CD14-positive monocyte (primary cell): ENCODE results near the gene TTC4. TPM values are rescaled to one million over a fixed set of nuclear protein-coding genes. Genes with fewer than 3 reads are reported as not detected.

ENCODE experiments used
- DNase-seq, 3 donors: peaks; one replicate each; pipeline ENCODE4 v3.0.0-alpha.2; 2011 to 2022
- H2AFZ ChIP-seq: 2 replicates; pipeline ENCODE4 v1.6.0; 2012; ENCODE audit warnings: mild to moderate bottlenecking, low read depth, low read length, inconsistent platforms; ENCODE audit not compliant: insufficient read depth, poor library complexity, severe bottlenecking
- H3K27ac ChIP-seq, 2 donors: 1 replicate in 1 of 2; 2 replicates in 1 of 2; pipeline ENCODE4 v1.5.1; 2012 to 2013; ENCODE audit warnings: low read length in 2 of 2, control low read depth in 1 of 2, inconsistent platforms in 1 of 2, low read depth in 1 of 2, mild to moderate bottlenecking in 1 of 2
- H3K27me3 ChIP-seq, 2 donors: one replicate each; pipeline versions ENCODE4 v1.6.0 to v1.6.1; 2011 to 2013; ENCODE audit warnings: low read length in 2 of 2; ENCODE audit not compliant: control insufficient read depth in 2 of 2, insufficient read depth in 2 of 2
- H3K36me3 ChIP-seq, 2 donors: replicated peaks in 1 of 2; 1 replicate in 1 of 2; 2 replicates in 1 of 2; pipeline versions ENCODE4 v1.5.1 to v1.6.1; 2012 to 2013; ENCODE audit warnings: low read length in 2 of 2, control low read depth in 1 of 2, inconsistent platforms in 1 of 2, mild to moderate bottlenecking in 1 of 2; ENCODE audit not compliant: insufficient read depth in 2 of 2, control insufficient read depth in 1 of 2
- H3K4me1 ChIP-seq, 2 donors: 1 replicate in 1 of 2; 2 replicates in 1 of 2; pipeline versions ENCODE4 v1.5.1 to v1.6.1; 2012 to 2013; ENCODE audit warnings: low read length in 2 of 2, control low read depth in 1 of 2, inconsistent platforms in 1 of 2, mild to moderate bottlenecking in 1 of 2, moderate library complexity in 1 of 2; ENCODE audit not compliant: insufficient read depth in 2 of 2, control insufficient read depth in 1 of 2
- H3K4me2 ChIP-seq: replicated peaks from 2 replicates; pipeline ENCODE3; 2012; ENCODE audit warnings: low read length, moderate library complexity, mild to moderate bottlenecking; ENCODE audit not compliant: poor library complexity, severe bottlenecking; ENCODE audit errors: extremely low read depth
- H3K4me3 ChIP-seq, 3 experiments: fragments of 200-600 bp in 1 of 3; sonication (generic) in 1 of 3; replicated peaks in 1 of 3; 1 replicate in 2 of 3; 2 replicates in 1 of 3; pipeline ENCODE4 v1.5.1; 2011 to 2013; ENCODE audit warnings: low read length in 3 of 3, mild to moderate bottlenecking in 3 of 3, control low read depth in 2 of 3, low read depth in 2 of 3, inconsistent platforms in 1 of 3, moderate library complexity in 1 of 3
- H3K79me2 ChIP-seq: 2 replicates; pipeline ENCODE4 v1.6.0; 2012; ENCODE audit warnings: mild to moderate bottlenecking, control low read depth, inconsistent platforms, low read length, moderate library complexity; ENCODE audit not compliant: insufficient read depth
- H3K9ac ChIP-seq: 2 replicates; pipeline ENCODE4 v1.6.0; 2017; ENCODE audit warnings: low read length, mild to moderate bottlenecking; ENCODE audit not compliant: insufficient read depth, poor library complexity, severe bottlenecking
- H3K9me3 ChIP-seq, 2 donors: replicated peaks in 1 of 2; 1 replicate in 1 of 2; 2 replicates in 1 of 2; pipeline versions ENCODE4 v1.5.1 to v1.6.1; 2012 to 2013; ENCODE audit warnings: low read length in 2 of 2, control low read depth in 1 of 2; ENCODE audit not compliant: control insufficient read depth in 1 of 2, insufficient read depth in 1 of 2
- H4K20me1 ChIP-seq: 2 replicates; pipeline ENCODE4 v1.6.0; 2012; ENCODE audit warnings: mild to moderate bottlenecking, low read length, control low read depth, moderate library complexity; ENCODE audit not compliant: insufficient read depth
- H3K27ac Mint-ChIP-seq, 7 donors: one replicate each; pipeline ENCODE4 v1.8.0; 2020; ENCODE audit warnings: mild to moderate bottlenecking in 7 of 7, mixed read lengths in 7 of 7, moderate library complexity in 6 of 7, inconsistent platforms in 2 of 7
- H3K27me3 Mint-ChIP-seq, 3 donors: one replicate each; pipeline ENCODE4 v1.8.0; 2021 to 2022; ENCODE audit warnings: low read depth in 3 of 3, mild to moderate bottlenecking in 3 of 3, mixed read lengths in 3 of 3, moderate library complexity in 3 of 3, inconsistent platforms in 1 of 3
- H3K36me3 Mint-ChIP-seq, 2 donors: one replicate each; pipeline ENCODE4 v1.8.0; 2020; ENCODE audit warnings: mixed read lengths in 2 of 2, inconsistent platforms in 1 of 2, mild to moderate bottlenecking in 1 of 2
- H3K4me1 Mint-ChIP-seq: one replicate; pipeline ENCODE4 v1.8.0; 2020; ENCODE audit warnings: mild to moderate bottlenecking, mixed read lengths
- H3K4me3 Mint-ChIP-seq, 2 donors: one replicate each; pipeline ENCODE4 v1.8.0; 2020; ENCODE audit warnings: mild to moderate bottlenecking in 2 of 2, mixed read lengths in 2 of 2, moderate library complexity in 1 of 2
- H3K9me3 Mint-ChIP-seq, 7 donors: one replicate each; pipeline ENCODE4 v1.8.0; 2020 to 2022; ENCODE audit warnings: mixed read lengths in 7 of 7, mild to moderate bottlenecking in 6 of 7, moderate library complexity in 6 of 7, inconsistent platforms in 2 of 7
- WGBS: methylation state at CpG from one replicate; pipeline ENCODE4 v1.1.5; 2013; ENCODE audit warnings: missing lambda C conversion rate; ENCODE audit not compliant: insufficient coverage; 5-methylcytosine and 5-hydroxymethylcytosine counted together
- intact Hi-C, 2 donors: fragments of 100-400 bp; cut with micrococcal nuclease; formaldehyde crosslinking; loops; one replicate each; pipeline versions ENCODE4 v1.15.0 to v1.15.1; 2023
- polyA plus RNA-seq, 3 donors: library from polyadenylated mRNA; depleted of rRNA in 1 of 3; unstranded in 2 of 3; stranded (reverse) in 1 of 3; fragments of 300-500 nt in 2 of 3; fragments of >200 nt in 1 of 3; fragmentation: Illumina TruSeq in 2 of 3; gene quantifications; 1 replicate in 2 of 3; 2 replicates in 1 of 3; pipeline ENCODE4 v1.2.3, GENCODE V29; 2012 to 2021
- TF ChIP-seq, protein P1 (sequence below): fragments of 200-600 bp; IDR thresholded peaks from one replicate; pipeline ENCODE4 v1.8.0; 2022; ENCODE audit warnings: antibody characterized with exemption, mild to moderate bottlenecking

Gene TTC4
- polyA plus RNA-seq, 3 donors = 9.2 to 13.3 (median 12.4) TPM

DNA sequence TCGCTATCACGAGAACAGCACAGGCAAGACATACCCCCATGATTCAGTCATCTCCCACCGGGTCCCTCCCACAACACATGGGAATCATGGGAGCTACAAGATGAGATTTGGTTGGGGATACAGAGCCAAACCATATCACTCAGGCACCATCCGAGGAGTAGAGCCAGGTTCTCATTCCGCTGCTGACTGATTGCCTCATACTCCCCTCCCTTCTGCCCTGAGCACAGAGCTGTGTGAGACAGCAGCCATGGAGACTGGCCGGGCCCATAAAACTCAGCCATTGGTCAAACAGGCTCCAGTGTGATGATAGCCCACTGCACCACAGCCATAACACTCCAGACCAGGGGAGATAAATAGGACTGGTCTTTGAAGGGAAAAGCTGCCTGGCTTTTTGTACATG is 22.6 kb downstream of the TTC4 start:
- H3K79me2 ChIP-seq = no peaks in the 10 kb centered on the region
- 100% methylated on average over 2 of the region's 6 CpGs for WGBS
- H3K4me3 ChIP-seq = no peak overlapping the region
- no peaks in the 10 kb centered on the region for H3K9me3 Mint-ChIP-seq
- no peaks in the 10 kb centered on the region for H4K20me1 ChIP-seq
- H2AFZ ChIP-seq = no peak overlapping the region
- no peak overlapping the region for H3K4me2 ChIP-seq
- H3K36me3 Mint-ChIP-seq = peaks cover 73 to 99% of the 10 kb centered on the region in 2 donors
- intact Hi-C loops = no loop called here
- no peaks in the 10 kb centered on the region for H3K9me3 ChIP-seq
- peak overlapping the region in 2 of 7 donors; percentile 38 to 59 for H3K27ac Mint-ChIP-seq
- H3K27me3 Mint-ChIP-seq = no peaks in the 10 kb centered on the region
- TF ChIP-seq, protein P1, sequence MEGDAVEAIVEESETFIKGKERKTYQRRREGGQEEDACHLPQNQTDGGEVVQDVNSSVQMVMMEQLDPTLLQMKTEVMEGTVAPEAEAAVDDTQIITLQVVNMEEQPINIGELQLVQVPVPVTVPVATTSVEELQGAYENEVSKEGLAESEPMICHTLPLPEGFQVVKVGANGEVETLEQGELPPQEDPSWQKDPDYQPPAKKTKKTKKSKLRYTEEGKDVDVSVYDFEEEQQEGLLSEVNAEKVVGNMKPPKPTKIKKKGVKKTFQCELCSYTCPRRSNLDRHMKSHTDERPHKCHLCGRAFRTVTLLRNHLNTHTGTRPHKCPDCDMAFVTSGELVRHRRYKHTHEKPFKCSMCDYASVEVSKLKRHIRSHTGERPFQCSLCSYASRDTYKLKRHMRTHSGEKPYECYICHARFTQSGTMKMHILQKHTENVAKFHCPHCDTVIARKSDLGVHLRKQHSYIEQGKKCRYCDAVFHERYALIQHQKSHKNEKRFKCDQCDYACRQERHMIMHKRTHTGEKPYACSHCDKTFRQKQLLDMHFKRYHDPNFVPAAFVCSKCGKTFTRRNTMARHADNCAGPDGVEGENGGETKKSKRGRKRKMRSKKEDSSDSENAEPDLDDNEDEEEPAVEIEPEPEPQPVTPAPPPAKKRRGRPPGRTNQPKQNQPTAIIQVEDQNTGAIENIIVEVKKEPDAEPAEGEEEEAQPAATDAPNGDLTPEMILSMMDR = no peak
- DNase-seq = no peak
- no peak overlapping the region for H3K27ac ChIP-seq
- H3K4me1 Mint-ChIP-seq = no peaks in the 10 kb centered on the region
- H3K4me1 ChIP-seq = no peaks in the 10 kb centered on the region
- H3K27me3 ChIP-seq = no peaks in the 10 kb centered on the region
- H3K36me3 ChIP-seq = peaks cover 88 to 98% of the 10 kb centered on the region in 2 donors
- no peak overlapping the region for H3K4me3 Mint-ChIP-seq
- H3K9ac ChIP-seq = no peak overlapping the region

DNA sequence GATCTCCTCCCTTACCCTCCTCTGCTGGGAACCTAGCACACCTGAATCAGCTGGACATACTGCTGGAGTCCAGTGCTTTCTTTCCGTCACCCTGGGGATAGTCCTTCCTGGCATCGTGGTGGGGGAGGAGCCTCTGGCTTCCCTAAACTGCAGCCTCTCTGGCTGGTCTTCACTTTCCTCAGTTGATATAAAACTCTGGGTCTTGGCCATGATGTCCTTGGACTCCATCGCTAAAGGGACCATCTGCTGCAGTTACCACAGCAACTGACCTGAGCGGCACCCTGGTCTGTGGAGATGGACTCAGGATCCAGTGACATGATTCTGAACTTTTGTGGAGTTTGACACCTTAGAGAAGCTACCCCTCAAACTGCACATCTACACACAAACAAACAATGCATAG is 25.9 kb downstream of the TTC4 start:
- no peak overlapping the region for H3K4me2 ChIP-seq
- TF ChIP-seq, protein P1 = no peak
- H3K36me3 Mint-ChIP-seq = peaks cover 57 to 87% of the 10 kb centered on the region in 2 donors
- no peak overlapping the region for H3K4me3 Mint-ChIP-seq
- no peaks in the 10 kb centered on the region for H4K20me1 ChIP-seq
- peak overlapping the region in 2 of 7 donors; percentile 44 to 45 for H3K27ac Mint-ChIP-seq
- no peak overlapping the region for H2AFZ ChIP-seq
- no peak overlapping the region for H3K27ac ChIP-seq
- H3K9me3 ChIP-seq = no peaks in the 10 kb centered on the region
- peaks cover 61 to 79% of the 10 kb centered on the region in 2 donors for H3K36me3 ChIP-seq
- intact Hi-C loops = no loop called here
- H3K9me3 Mint-ChIP-seq = no peaks in the 10 kb centered on the region
- H3K4me3 ChIP-seq = no peak overlapping the region
- H3K4me1 ChIP-seq = no peaks in the 10 kb centered on the region
- no peaks in the 10 kb centered on the region for H3K27me3 ChIP-seq
- 89% methylated on average over 2 of the region's 4 CpGs for WGBS
- H3K4me1 Mint-ChIP-seq = no peaks in the 10 kb centered on the region
- H3K27me3 Mint-ChIP-seq = peaks cover 0 to 2% (median 0%) of the 10 kb centered on the region in 3 donors
- H3K79me2 ChIP-seq = no peaks in the 10 kb centered on the region
- no peak for DNase-seq
- H3K9ac ChIP-seq = no peak overlapping the region
